Measurements from ENCODE around the gene SLC22A6. TPM values are rescaled to one million over a fixed set of nuclear protein-coding genes. Genes with fewer than 3 reads are reported as not detected.

SLC22A6 gene
- total RNA-seq = not detected

GRCh38 chr11:62984451-62984991 lies at the start of gene SLC22A6:
TSS of gene SLC22A6 (minus strand) at chr11:62984967. CDS start at chr11:62984690, 277 bp downstream.
- no peak for DNase-seq (ENCODE audit: low spot score in 2 of 2)
- H3K27me3 ChIP-seq = no peaks in the 10 kb centered on the region
- no peak within 1 kb of the TSS for H3K4me3 ChIP-seq
- no peaks in the 10 kb centered on the region for H3K9me3 ChIP-seq
- no peak within 1 kb of the TSS for H3K27ac ChIP-seq
- no peak for TF ChIP-seq POLR2A (IDR thresholded peaks at IDR 0.05)
- TF ChIP-seq CTCF (IDR thresholded peaks at IDR 0.05) = no peak
- TF ChIP-seq POLR2AphosphoS5 (IDR thresholded peaks at IDR 0.05) = no peak
- intact Hi-C loops (cut with DNase I; ENCODE audit: low total_unique reads) = no loop called here
- no peaks in the 10 kb centered on the region for H3K4me1 ChIP-seq
- no peaks in the 10 kb centered on the region for H3K36me3 ChIP-seq

- Histone ChIP-seq H3K36me3 (no peaks in the 10 kb centered on the region), H3K27ac (no peak overlapping the region), H3K27me3 (no peaks in the 10 kb centered on the region), H3K9me3 (no peaks in the 10 kb centered on the region), H3K4me1 (no peaks in the 10 kb centered on the region), H3K4me3 (no peak overlapping the region)
- TF ChIP-seq CTCF (IDR thresholded peaks at IDR 0.05) = no peak
- TF ChIP-seq POLR2AphosphoS5 (IDR thresholded peaks at IDR 0.05) = no peak
- TF ChIP-seq POLR2A (IDR thresholded peaks at IDR 0.05) = no peak
- intact Hi-C loops (cut with DNase I; ENCODE audit: low total_unique reads) = no loop called here
- DNase-seq (ENCODE audit: low spot score in 2 of 2) = no peak
These were observed 47.7 kb upstream of the SLC22A6 start for GRCh38 chr11:63032457-63032856.

- peak; percentile 78 to 90 for DNase-seq (ENCODE audit: low spot score in 2 of 2)
- Histone ChIP-seq H3K9me3 (no peaks in the 10 kb centered on the region), H3K4me1 (no peaks in the 10 kb centered on the region), H3K36me3 (no peaks in the 10 kb centered on the region), H3K27me3 (no peaks in the 10 kb centered on the region), H3K4me3 (peak overlapping the region in 1 of 3 donors; percentile 12), H3K27ac (no peak overlapping the region)
- intact Hi-C loops (cut with DNase I; ENCODE audit: low total_unique reads) = loop anchor here (5.0 kb wide), 1 partner anchor 117 kb away; no protein-coding TSS in a partner anchor
- TF ChIP-seq CTCF (IDR thresholded peaks at IDR 0.05) = peak; percentile 99
- no peak for TF ChIP-seq POLR2A (IDR thresholded peaks at IDR 0.05)
- peak in 1 of 3 donors; percentile 20 for TF ChIP-seq POLR2AphosphoS5 (IDR thresholded peaks at IDR 0.05)
These were observed 39.3 kb upstream of the SLC22A6 start for GRCh38 chr11:63023841-63024648.

- H3K27ac ChIP-seq = no peak overlapping the region
- no peaks in the 10 kb centered on the region for H3K4me1 ChIP-seq
- no peaks in the 10 kb centered on the region for H3K27me3 ChIP-seq
- TF ChIP-seq POLR2AphosphoS5 (IDR thresholded peaks at IDR 0.05) = no peak
- TF ChIP-seq POLR2A (IDR thresholded peaks at IDR 0.05) = no peak
- TF ChIP-seq CTCF (IDR thresholded peaks at IDR 0.05) = no peak
- no peak for DNase-seq (ENCODE audit: low spot score in 2 of 2)
- H3K4me3 ChIP-seq = peak overlapping the region in 1 of 3 donors; percentile 12
- H3K9me3 ChIP-seq = no peaks in the 10 kb centered on the region
- intact Hi-C loops (cut with DNase I; ENCODE audit: low total_unique reads) = loop anchor here (5.0 kb wide), 1 partner anchor 116 kb away; no protein-coding TSS in a partner anchor
- H3K36me3 ChIP-seq = no peaks in the 10 kb centered on the region
These were observed 38.6 kb upstream of the SLC22A6 start for GRCh38 chr11:63023222-63023814.

- Histone ChIP-seq H3K4me1 (no peaks in the 10 kb centered on the region), H3K27me3 (no peaks in the 10 kb centered on the region), H3K9me3 (no peaks in the 10 kb centered on the region), H3K4me3 (no peak overlapping the region), H3K36me3 (no peaks in the 10 kb centered on the region), H3K27ac (no peak overlapping the region)
- no peak for TF ChIP-seq CTCF (IDR thresholded peaks at IDR 0.05)
- TF ChIP-seq POLR2AphosphoS5 (IDR thresholded peaks at IDR 0.05) = no peak
- no peak for TF ChIP-seq POLR2A (IDR thresholded peaks at IDR 0.05)
- intact Hi-C loops (cut with DNase I; ENCODE audit: low total_unique reads) = loop anchor here (5.0 kb wide), 1 partner anchor 115 kb away; no protein-coding TSS in a partner anchor
- no peak for DNase-seq (ENCODE audit: low spot score in 2 of 2)
These were observed 37.7 kb upstream of the SLC22A6 start for GRCh38 chr11:63022441-63022840.

All from breast epithelium (tissue), 4 donors.